GM12878 (cell line): ENCODE results near the gene ECT2. TPM values are rescaled to one million over a fixed set of nuclear protein-coding genes. Genes with fewer than 3 reads are reported as not detected.

ENCODE experiments used
- ATAC-seq: fragments of 200-7000 bp; cut with Tn5 transposase; 3 replicates; pipeline ENCODE4 v1.9.1; 2020; ENCODE audit warnings: mild to moderate bottlenecking, moderate library complexity
- BruUV-seq: library from RNA; stranded (reverse); fragments of 400-500 nt; replicated peaks from 2 replicates; lab custom pipeline; 2021; lab: Mats Ljungman, UMichigan
- CTCF ChIA-PET: fragments of 300-600 bp; sonication (Branson Sonifier 250); formaldehyde crosslinking; extraction: SDS; loops from one replicate; lab custom pipeline; 2021; ENCODE audit warnings: inconsistent platforms; lab: Yijun Ruan, JAX
- POLR2A ChIA-PET: fragments of 350-600 bp; formaldehyde crosslinking; extraction: SDS; loops from one replicate; lab custom pipeline; 2021; ENCODE audit warnings: inconsistent platforms; lab: Charles Lee
- RAD21 ChIA-PET: fragments of 300-600 bp; sonication (Branson Sonifier 250); formaldehyde crosslinking; loops from one replicate; lab custom pipeline; 2023; ENCODE audit warnings: antibody characterized with exemption; ENCODE audit not compliant: unreplicated experiment; lab: Charles Lee
- SMC1A ChIA-PET: fragments of 300-600 bp; sonication (Branson Sonifier 250); formaldehyde crosslinking; loops from one replicate; lab custom pipeline; 2023; ENCODE audit not compliant: unreplicated experiment, uncharacterized antibody; lab: Charles Lee
- DNase-seq: peaks from one replicate; pipeline ENCODE4 v3.0.0-alpha.2; 2011; ENCODE audit warnings: low read depth, low spot score
- FAIRE-seq: peaks from 3 replicates; lab custom pipeline; 2011; peaks lifted over from hg19 to GRCh38; lab: Jason Lieb, UNC
- H2AFZ ChIP-seq: 2 replicates; pipeline ENCODE4 v1.6.0; 2011; ENCODE audit warnings: low read depth, low read length, control low read depth; ENCODE audit not compliant: control insufficient read depth
- H3K27ac ChIP-seq: 2 replicates; pipeline ENCODE4 v1.5.1; 2011; ENCODE audit warnings: control low read depth; ENCODE audit not compliant: control insufficient read depth, insufficient read depth
- H3K27me3 ChIP-seq, 2 experiments: replicated peaks in 1 of 2; 2 replicates each; pipeline versions ENCODE4 v1.6.0 to v1.6.1; 2011; ENCODE audit warnings: low read length in 1 of 2; ENCODE audit not compliant: control insufficient read depth in 2 of 2, insufficient read depth in 2 of 2
- H3K36me3 ChIP-seq, 2 experiments: 2 replicates each; pipeline ENCODE4 v1.5.1; 2011; ENCODE audit warnings: low read length in 1 of 2; ENCODE audit not compliant: control insufficient read depth in 2 of 2, insufficient read depth in 2 of 2
- H3K4me1 ChIP-seq: 2 replicates; pipeline ENCODE4 v1.6.1; 2011; ENCODE audit warnings: mild to moderate bottlenecking, low read length, moderate library complexity, mixed read lengths; ENCODE audit not compliant: control insufficient read depth, insufficient read depth
- H3K4me2 ChIP-seq: 2 replicates; pipeline ENCODE4 v1.6.0; 2011; ENCODE audit warnings: control low read depth; ENCODE audit not compliant: control insufficient read depth, insufficient read depth
- H3K4me3 ChIP-seq: fragments of 200-600 bp; sonication (generic); 2 replicates; pipeline ENCODE4 v1.5.1; 2016
- H3K79me2 ChIP-seq: 2 replicates; pipeline ENCODE4 v1.6.0; 2011; ENCODE audit warnings: low read length; ENCODE audit not compliant: control insufficient read depth, insufficient read depth
- H3K9ac ChIP-seq: 2 replicates; pipeline ENCODE4 v1.8.0; 2011; ENCODE audit warnings: low read length, control low read depth, mixed read lengths; ENCODE audit not compliant: control insufficient read depth, insufficient read depth
- H3K9me3 ChIP-seq: replicated peaks from 3 replicates; pipeline ENCODE4 v1.5.1; 2011; ENCODE audit warnings: mild to moderate bottlenecking, low read length; ENCODE audit not compliant: control insufficient read depth, insufficient read depth
- H4K20me1 ChIP-seq: 2 replicates; pipeline ENCODE4 v1.6.0; 2011; ENCODE audit not compliant: control insufficient read depth, insufficient read depth
- BCL11A ChIP-seq: IDR thresholded peaks from 2 replicates; pipeline ENCODE4 v1.6.1; 2011; ENCODE audit warnings: low read depth, low read length
- CBFB ChIP-seq: IDR thresholded peaks from 2 replicates; pipeline ENCODE4 v1.6.1; 2016; ENCODE audit warnings: antibody characterized with exemption, low read depth
- CREB1 ChIP-seq: IDR thresholded peaks from 2 replicates; pipeline ENCODE4 v1.6.1; 2012; ENCODE audit warnings: low read depth, mild to moderate bottlenecking, inconsistent platforms
- JUND ChIP-seq: IDR thresholded peaks from 2 replicates; pipeline ENCODE4 v1.6.1; 2012; ENCODE audit warnings: low read depth, mild to moderate bottlenecking, low read length, improper control_type of control experiment, moderate library complexity
- MTA3 ChIP-seq: IDR thresholded peaks from 2 replicates; pipeline ENCODE4 v1.6.1; 2012; ENCODE audit warnings: low read length, inconsistent platforms, borderline replicate concordance
- MXI1 ChIP-seq: fragments of 150-350 bp; IDR thresholded peaks from 2 replicates; pipeline ENCODE4 v1.6.1; 2011; ENCODE audit warnings: low read depth, mild to moderate bottlenecking, inconsistent platforms, low read length, improper control_type of control experiment
- NFXL1 ChIP-seq: fragments of 450-650 bp; IDR thresholded peaks from 2 replicates; pipeline ENCODE4 v1.6.1; 2017; ENCODE audit warnings: antibody characterized with exemption, mild to moderate bottlenecking, borderline replicate concordance
- NR2F1 ChIP-seq: fragments of 450-650 bp; conservative IDR thresholded peaks from 2 replicates; pipeline ENCODE4 v1.6.1; 2017; ENCODE audit warnings: mild to moderate bottlenecking
- PBX3 ChIP-seq: IDR thresholded peaks from 2 replicates; pipeline ENCODE4 v1.6.1; 2011; ENCODE audit warnings: mild to moderate bottlenecking, low read depth, low read length, moderate library complexity; ENCODE audit not compliant: insufficient replicate concordance
- POU2F2 ChIP-seq: IDR thresholded peaks from 3 replicates; pipeline ENCODE4 v1.6.1; 2011; ENCODE audit warnings: low read depth, mild to moderate bottlenecking, low read length, borderline replicate concordance
- RAD51 ChIP-seq: fragments of 450-650 bp; IDR thresholded peaks from 2 replicates; pipeline ENCODE4 v1.6.1; 2016; ENCODE audit warnings: moderate library complexity, mild to moderate bottlenecking, inconsistent platforms
- RELB ChIP-seq: fragments of 450-650 bp; IDR thresholded peaks from 2 replicates; pipeline ENCODE4 v1.6.1; 2017; ENCODE audit warnings: low read depth, mild to moderate bottlenecking, moderate library complexity
- YY1 ChIP-seq: IDR thresholded peaks from 2 replicates; pipeline ENCODE4 v1.6.1; 2011; ENCODE audit warnings: low read depth, mild to moderate bottlenecking, low read length
- WGBS: methylation state at CpG from one replicate; pipeline ENCODE4 v1.1.6; 2016; ENCODE audit warnings: low lambda C conversion rate; ENCODE audit not compliant: insufficient replicate concordance, insufficient coverage; ENCODE audit errors: missing lambda C conversion rate; 5-methylcytosine and 5-hydroxymethylcytosine counted together
- in situ Hi-C: fragments of 300-500 bp; cut with MboI; formaldehyde crosslinking; loops from 9 replicates; pipeline ENCODE4 v1.14.3; 2018; ENCODE audit warnings: mixed read lengths
- intact Hi-C: fragments of 100-400 bp; cut with micrococcal nuclease; formaldehyde crosslinking; loops from one replicate; pipeline ENCODE4 v1.14.2; 2022; ENCODE audit not compliant: unreplicated experiment
- polyA plus RNA-seq, 11 experiments: library from polyadenylated mRNA; depleted of rRNA in 4 of 11; unstranded in 6 of 11; stranded (reverse) in 5 of 11; fragments of >200 nt; fragmentation: Nextera tagmentation in 4 of 11; fragmentation: Illumina TruSeq in 1 of 11; extraction: Ambion mirVana in 4 of 11; extraction: Trizol in 1 of 11; gene quantifications; 1 replicate in 1 of 11; 2 replicates in 10 of 11; pipeline versions ENCODE4 v1.2.1 to v1.2.3, GENCODE V29; 2011 to 2016; ENCODE audit warnings: inconsistent platforms in 2 of 11, missing spikeins in 2 of 11, low read depth in 1 of 11
- total RNA-seq, 4 experiments: library from RNA; depleted of rRNA in 3 of 4; stranded (reverse); fragments of >200 nt in 3 of 4; fragmentation: Illumina TruSeq in 1 of 4; extraction: Trizol in 1 of 4; gene quantifications; 2 replicates each; pipeline versions ENCODE4 v1.2.1 to v1.2.3, GENCODE V29; 2013 to 2021

Gene ECT2
- total and polyA plus RNA-seq, 10 of the 15 experiments (the other 5 are each of a cell fraction or from before 2014, with no cell fraction given), result 21.5 to 47.8 (median 38.2) TPM

- Histone ChIP-seq H3K27ac (no peak overlapping the region), H2AFZ (no peak overlapping the region), H3K9me3 (no peaks in the 10 kb centered on the region), H3K79me2 (no peaks in the 10 kb centered on the region), H3K9ac (no peak overlapping the region), H4K20me1 (no peaks in the 10 kb centered on the region), H3K4me1 (no peaks in the 10 kb centered on the region), H3K4me2 (no peak overlapping the region), H3K36me3 (peaks cover 0 to 2% of the 10 kb centered on the region in 2 experiments), H3K27me3 (no peaks in the 10 kb centered on the region), H3K4me3 (no peak overlapping the region)
- in situ Hi-C loops (no loop called here), intact Hi-C loops (no loop called here)
- CTCF ChIA-PET, result interaction anchor here (1.2 to 2.3 kb wide), 4 partner anchors 9 to 38 kb away, joined by 3 to 9 read pairs (median 6); no protein-coding TSS in a partner anchor
- SMC1A ChIA-PET, result interaction anchor here (1.3 kb wide), 1 partner anchor 10 kb away, joined by 5 read pairs; no protein-coding TSS in a partner anchor
- WGBS, result 97% methylated on average over 2 of the region's 2 CpGs
- TF ChIP-seq PBX3 (no peak), JUND (no peak), NFXL1 (no peak), NR2F1 (no peak), CBFB (no peak), MTA3 (no peak), RAD51 (no peak), BCL11A (no peak), POU2F2 (no peak), YY1 (no peak), RELB (no peak), MXI1 (no peak), CREB1 (no peak)
- RAD21 ChIA-PET, result interaction anchor here (0.9 to 1.3 kb wide), 2 partner anchors 10 to 127 kb away, joined by 3 to 5 read pairs; no protein-coding TSS in a partner anchor
- POLR2A ChIA-PET, result no interaction called here
- ATAC-seq, result no peak
- FAIRE-seq, result no peak
- no TSS peak for BruUV-seq
- DNase-seq, result no peak
Measured at GRCh38 chr3:172800156-172800555, 49.6 kb downstream of the ECT2 start.
